K562 (cell line): ENCODE measurements around the gene GZMM. TPM values are rescaled to one million over a fixed set of nuclear protein-coding genes. Genes with fewer than 3 reads are reported as not detected.

ENCODE experiments used
- ARID3A ChIP-seq: IDR thresholded peaks from 2 replicates; pipeline ENCODE4 v1.6.1; 2012; ENCODE audit warnings: low read depth, low read length, improper control_type of control experiment, borderline replicate concordance
- ASH1L ChIP-seq: fragments of 450-650 bp; IDR thresholded peaks from 2 replicates; pipeline ENCODE4 v1.6.1; 2018; ENCODE audit warnings: borderline replicate concordance, mild to moderate bottlenecking, low read depth; ENCODE audit not compliant: partially characterized antibody
- CBX1 ChIP-seq: sonication (generic); IDR thresholded peaks from 2 replicates; pipeline ENCODE4 v1.6.1; 2016; ENCODE audit warnings: antibody characterized with exemption, low read depth, mild to moderate bottlenecking
- DEAF1 ChIP-seq: fragments of 450-650 bp; formaldehyde crosslinking; IDR thresholded peaks from 2 replicates; pipeline ENCODE4 v1.4.0; 2020; ENCODE audit warnings: mild to moderate bottlenecking, moderate library complexity
- ETS1 ChIP-seq: conservative IDR thresholded peaks from 2 replicates; pipeline ENCODE4 v1.6.1; 2011; ENCODE audit warnings: low read depth, mild to moderate bottlenecking, low read length; ENCODE audit not compliant: control insufficient read depth
- GABPB1 ChIP-seq: sonication (generic); formaldehyde crosslinking; IDR thresholded peaks from 2 replicates; pipeline ENCODE4 v1.8.0; 2022; ENCODE audit warnings: mild to moderate bottlenecking, missing genetic modification reagents
- L3MBTL2 ChIP-seq: fragments of 450-650 bp; IDR thresholded peaks from 2 replicates; pipeline ENCODE4 v1.6.1; 2016; ENCODE audit warnings: mild to moderate bottlenecking, moderate library complexity
- NKRF ChIP-seq: fragments of 450-650 bp; IDR thresholded peaks from 2 replicates; pipeline ENCODE4 v1.6.1; 2016; ENCODE audit warnings: borderline replicate concordance
- RB1 ChIP-seq: fragments of 450-650 bp; IDR thresholded peaks from 2 replicates; pipeline ENCODE4 v1.6.1; 2017; ENCODE audit warnings: low read depth, mild to moderate bottlenecking
- SP1 ChIP-seq: sonication (generic); formaldehyde crosslinking; IDR thresholded peaks from 2 replicates; pipeline ENCODE4 v1.8.1; 2022; ENCODE audit warnings: mild to moderate bottlenecking, missing genetic modification reagents
- WHSC1 ChIP-seq: IDR thresholded peaks from one replicate; pipeline ENCODE4 v1.6.1; 2012; ENCODE audit warnings: low read length, control low read depth, inconsistent platforms
- ZFP91 ChIP-seq: sonication (generic); formaldehyde crosslinking; IDR thresholded peaks from 2 replicates; pipeline ENCODE4 v1.8.0; 2022; ENCODE audit warnings: mild to moderate bottlenecking, missing genetic modification reagents
- ZMIZ1 ChIP-seq, 2 experiments: fragments of 150-350 bp in 1 of 2; IDR thresholded peaks; 2 replicates each; pipeline ENCODE4 v1.6.1; 2012 to 2016; ENCODE audit warnings: low read depth in 2 of 2, low read length in 2 of 2, mild to moderate bottlenecking in 1 of 2, moderate library complexity in 1 of 2
- ZNF57 ChIP-seq: fragments of 450-650 bp; formaldehyde crosslinking; IDR thresholded peaks from 2 replicates; pipeline ENCODE4 v1.4.0; 2020; ENCODE audit warnings: mild to moderate bottlenecking, moderate library complexity
- ZZZ3 ChIP-seq: fragments of 450-650 bp; IDR thresholded peaks from 2 replicates; pipeline ENCODE4 v1.6.1; 2016; ENCODE audit warnings: antibody characterized with exemption, mild to moderate bottlenecking, moderate library complexity
- polyA plus RNA-seq, 8 experiments: library from polyadenylated mRNA; depleted of rRNA in 4 of 8; stranded (reverse) in 5 of 8; unstranded in 3 of 8; fragments of >200 nt; fragmentation: Nextera tagmentation in 2 of 8; fragmentation: Illumina TruSeq in 1 of 8; extraction: Ambion mirVana in 2 of 8; extraction: Trizol in 1 of 8; gene quantifications; 2 replicates each; pipeline versions ENCODE4 v1.2.1 to v1.2.3, GENCODE V29; 2011 to 2014; ENCODE audit warnings: inconsistent platforms in 1 of 8, missing spikeins in 1 of 8
- total RNA-seq, 7 experiments: library from RNA; depleted of rRNA in 6 of 7; stranded (reverse); fragments of >200 nt in 6 of 7; fragmentation: Illumina TruSeq in 2 of 7; extraction: Trizol in 2 of 7; gene quantifications; 2 replicates each; pipeline versions ENCODE4 v1.2.1 to v1.2.3, GENCODE V29; 2011 to 2021; ENCODE audit warnings: low replicate concordance in 1 of 7

The GZMM gene
- total and polyA plus RNA-seq, 9 of the 15 experiments (the other 6 are each of a cell fraction or from before 2014, with no cell fraction given): 0.08 to 2.6 (median 0.70) TPM; not detected in 2

- 0 out of 2 replicates have a peak, but pooled peaks have one; percentile 22 for TF ChIP-seq NKRF
- no peak for TF ChIP-seq ASH1L
- TF ChIP-seq CBX1: peak; percentile 70; the same call in 1 of the 2 replicates
- TF ChIP-seq ZMIZ1 (IDR thresholded peaks at IDR 0.05; ENCODE audit: low read depth in 2 of 2, low read length in 2 of 2): 0 out of 4 replicates have a peak, but pooled peaks of 1 of the 2 experiments have one; percentile 25
- no peak for TF ChIP-seq ZZZ3
- TF ChIP-seq L3MBTL2: peak; percentile 85
- no peak for TF ChIP-seq ARID3A
- peak; percentile 40; the same call in 1 of the 2 replicates for TF ChIP-seq ZFP91
- TF ChIP-seq WHSC1: no peak
- peak; percentile 59; the same call in 1 of the 2 replicates for TF ChIP-seq RB1
- peak; percentile 75 for TF ChIP-seq GABPB1
- TF ChIP-seq SP1 (CRISPR knock-in tag): peak; percentile 86
- 0 out of 2 replicates have a peak, but pooled peaks have one; percentile 2 for TF ChIP-seq ZNF57 (CRISPR knock-in tag)
- TF ChIP-seq DEAF1: peak; percentile 57
- TF ChIP-seq ETS1: peak; percentile 51; the same call in 1 of the 2 replicates
These were observed 33.2 kb upstream of the GZMM start (continued) for GRCh38 chr19:510606-511100.
